ENCODE data around the gene LIX1L. TPM values are rescaled to one million over a fixed set of nuclear protein-coding genes. Genes with fewer than 3 reads are reported as not detected.

LIX1L gene
- total and polyA plus RNA-seq, 2 donors (not counting 3 experiments of a cell fraction or from before 2014, with no cell fraction given), result 54.9 to 56.4 TPM

- H3K4me2 ChIP-seq (ENCODE audit: insufficient read depth, low read length), result no peak overlapping the region
- TF ChIP-seq MYC (IDR thresholded peaks at IDR 0.05; ENCODE audit: low read depth, low read length) (no peak), POLR2A (IDR thresholded peaks at IDR 0.05; ENCODE audit: low read depth, low read length) (no peak), FOS (IDR thresholded peaks at IDR 0.05; ENCODE audit: borderline replicate concordance, insufficient read depth, low read length) (no peak), GATA2 (IDR thresholded peaks at IDR 0.05; ENCODE audit: insufficient read depth, insufficient read length, low read depth, low read length) (no peak), MAX (IDR thresholded peaks at IDR 0.05; ENCODE audit: insufficient read depth, insufficient read length) (no peak), CTCF (IDR thresholded peaks at IDR 0.05; ENCODE audit: extremely low read depth in 1 of 2, insufficient read depth in 1 of 2, low read depth in 1 of 2, low read length in 2 of 2) (no peak), JUN (IDR thresholded peaks at IDR 0.05; ENCODE audit: borderline replicate concordance, insufficient read depth, insufficient read length, low read depth) (no peak), POLR2AphosphoS5 (IDR thresholded peaks at IDR 0.05; ENCODE audit: insufficient read depth, low read depth, low read length) (no peak), EZH2 (IDR thresholded peaks at IDR 0.05; ENCODE audit: borderline replicate concordance, low read depth, low read length, severe bottlenecking) (no peak)
- no peak overlapping the region for H3K4me3 ChIP-seq (replicated peaks in 1 of 3; ENCODE audit: insufficient read depth in 1 of 3, low read depth in 1 of 3, low read length in 3 of 3)
- peaks cover 5 to 6% of the 10 kb centered on the region in 2 experiments for H3K36me3 ChIP-seq (ENCODE audit: control insufficient read depth in 2 of 2, extremely low read depth in 1 of 2, insufficient read depth in 2 of 2, low read length in 2 of 2)
- H3K9ac ChIP-seq (replicated peaks; ENCODE audit: extremely low read depth, insufficient read depth, low read length), result no peak overlapping the region
- H3K79me2 ChIP-seq (ENCODE audit: control insufficient read depth, insufficient read depth, low read length), result peaks cover 7% of the 10 kb centered on the region
- BruUV-seq (replicated peaks), result no TSS peak
- DNase-seq (ENCODE audit: low read depth, low spot score) (peak; percentile 59), FAIRE-seq (peak; percentile 78)
- no peaks in the 10 kb centered on the region for H3K9me1 ChIP-seq (replicated peaks; ENCODE audit: control insufficient read depth, extremely low read depth, insufficient read depth, low read length)
- no peaks in the 10 kb centered on the region for H3K9me3 ChIP-seq (replicated peaks; ENCODE audit: control insufficient read depth, insufficient read depth, low read length)
- intact Hi-C loops (cut with micrococcal nuclease), result loop anchor here (5.0 kb wide), 1 partner anchor 50 kb away; the partner anchor contains the start of gene LIX1L
- peaks cover 25% of the 10 kb centered on the region for H3K4me1 ChIP-seq (ENCODE audit: control insufficient read depth, extremely low read depth, insufficient read depth, low read length)
- no peaks in the 10 kb centered on the region for H4K20me1 ChIP-seq (replicated peaks; ENCODE audit: control insufficient read depth, extremely low read depth, insufficient read depth, low read length)
- peak overlapping the region; percentile 68 for H2AFZ ChIP-seq (ENCODE audit: low read depth, low read length)
- CTCF ChIA-PET, result interaction anchor here (0.6 to 7.7 kb wide), 10 partner anchors 11 to 132 kb away, joined by 3 to 280 read pairs (median 4); partner anchors contain the start of genes ANKRD35, NUDT17, PEX11B and RBM8A
- H3K27me3 ChIP-seq (ENCODE audit: control insufficient read depth in 2 of 2, insufficient read depth in 2 of 2, low read length in 2 of 2), result no peaks in the 10 kb centered on the region
- POLR2A ChIA-PET, result interaction anchor here (0.6 to 3.1 kb wide), 4 partner anchors 15 to 55 kb away, joined by 5 to 23 read pairs (median 8); partner anchors contain the start of gene PIAS3
- H3K27ac ChIP-seq (ENCODE audit: insufficient read depth, low read depth, low read length), result peak overlapping the region; percentile 39
- dilution Hi-C loops (cut with MboI; ENCODE audit: extremely low pct_ligation_motif_present, low sequenced_read_pairs), result no loop called here
Measured at GRCh38 chr1:145906954-145907753, 50.7 kb downstream of the LIX1L start.
